Measurements from ENCODE around the gene PBLD.
A peak's percentile ranks its signal among the peaks of the same experiment; 100 is the strongest.
"Not testable (repeated sequence)": the region's sequence is repeated elsewhere in the genome, so short reads cannot be mapped to it uniquely, and the experiment has no call there.

Gene PBLD

GRCh38 chr10:68277814-68278213 lies 54.9 kb downstream of the PBLD start:
- not testable (repeated sequence) for DNase-seq

GRCh38 chr10:68276224-68276623 lies 56.5 kb downstream of the PBLD start:
- DNase-seq, result no peak

- DNase-seq, result no peak
Observed at GRCh38 chr10:68275600-68276126, 57.1 kb downstream of the PBLD start.

DNA sequence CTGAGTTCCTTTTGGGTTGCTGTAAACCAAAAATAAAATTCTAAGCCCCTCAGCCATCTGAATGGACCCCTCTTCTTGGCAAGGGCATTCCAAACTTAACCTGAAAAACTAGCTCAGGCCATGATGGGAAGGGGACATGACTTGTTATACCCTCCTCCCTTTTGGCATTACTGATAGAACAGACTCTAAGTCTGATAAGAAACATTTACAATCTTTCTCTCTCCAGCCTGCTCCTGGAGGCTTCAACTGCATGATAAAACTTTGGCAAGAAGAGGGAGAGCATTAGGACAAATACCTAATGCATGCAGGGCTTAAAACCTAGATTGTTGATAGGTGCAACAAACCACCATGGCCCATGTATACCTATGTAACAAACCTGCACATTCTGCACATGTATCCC lies 59.9 kb downstream of the PBLD start:
- no peak for DNase-seq

- DNase-seq, result peak; percentile 72
Observed at GRCh38 chr10:68271196-68271882, 61.4 kb downstream of the PBLD start.

- DNase-seq, result no peak
Observed at GRCh38 chr10:68269562-68270290, 63.0 kb downstream of the PBLD start.

DNA sequence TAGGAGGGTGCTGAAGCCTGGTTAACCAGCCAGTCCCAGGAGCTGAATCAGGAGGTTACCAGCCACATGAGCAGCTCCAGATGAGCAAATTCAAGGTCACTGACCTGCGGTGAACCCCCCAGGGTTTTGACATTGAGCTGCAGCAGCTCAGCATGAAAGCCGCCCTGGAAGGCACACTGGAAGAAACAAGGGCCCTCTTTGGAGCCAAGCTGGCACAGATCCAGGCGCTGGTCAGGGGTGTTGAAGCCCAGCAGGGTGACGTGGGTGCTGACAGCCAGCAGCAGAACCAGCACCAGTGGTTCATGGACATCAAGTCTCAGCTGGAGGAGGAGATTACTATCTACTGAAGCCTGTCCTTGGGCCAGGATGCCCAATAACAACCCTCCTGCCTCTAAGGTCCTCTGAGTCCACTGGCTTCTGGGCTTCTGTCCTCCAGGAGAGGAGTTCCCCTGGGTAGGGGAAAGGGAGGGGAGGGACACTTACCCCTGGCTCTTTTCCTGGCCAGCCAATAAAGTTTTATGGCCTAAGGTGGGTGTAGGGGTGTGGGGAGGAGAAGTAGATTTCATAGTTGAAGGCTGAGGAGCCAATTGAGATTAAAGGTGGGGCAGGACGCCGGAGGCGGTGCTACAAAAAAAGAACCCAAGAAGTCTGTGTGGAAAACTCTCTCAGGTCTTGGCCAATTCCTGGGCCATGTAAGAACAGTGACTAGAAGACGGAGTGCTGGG lies 71.4 kb downstream of the PBLD start:
- no peak for DNase-seq

- DNase-seq, result peak; percentile 4
Observed at GRCh38 chr10:68253346-68253745, 79.4 kb downstream of the PBLD start.

- DNase-seq, result peak; percentile 18
Observed at GRCh38 chr10:68251625-68252495, 80.9 kb downstream of the PBLD start.

GRCh38 chr10:68251151-68251550 lies 81.6 kb downstream of the PBLD start:
- peak; percentile 68 for DNase-seq

GRCh38 chr10:68249297-68249696 lies 83.4 kb downstream of the PBLD start:
- DNase-seq, result no peak

- no peak for DNase-seq
Observed at GRCh38 chr10:68247931-68248330, 84.8 kb downstream of the PBLD start.

DNA sequence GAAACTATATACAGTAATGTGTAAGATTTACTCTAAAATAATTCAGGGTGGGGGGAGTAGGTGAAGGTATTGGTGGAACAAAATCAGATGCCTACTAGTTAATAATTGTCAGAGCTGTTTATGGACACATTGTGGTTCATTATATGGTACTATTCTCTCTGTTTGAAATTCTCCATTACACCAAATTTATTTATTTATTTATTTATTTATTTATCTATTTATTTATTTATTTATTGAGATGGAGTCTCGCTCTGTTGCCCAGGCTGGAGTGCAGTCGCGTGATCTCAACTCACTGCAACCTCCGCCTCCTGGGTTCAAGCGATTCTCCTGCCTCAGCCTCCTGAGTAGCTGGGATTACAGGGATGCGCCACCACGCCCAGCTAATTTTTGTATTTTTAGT lies 86.3 kb downstream of the PBLD start:
- not testable (repeated sequence) for DNase-seq

- no peak for DNase-seq
Observed at GRCh38 chr10:68242051-68242450, 90.7 kb downstream of the PBLD start.

GRCh38 chr10:68239596-68240150 lies 93.1 kb downstream of the PBLD start:
- DNase-seq, result no peak

DNA sequence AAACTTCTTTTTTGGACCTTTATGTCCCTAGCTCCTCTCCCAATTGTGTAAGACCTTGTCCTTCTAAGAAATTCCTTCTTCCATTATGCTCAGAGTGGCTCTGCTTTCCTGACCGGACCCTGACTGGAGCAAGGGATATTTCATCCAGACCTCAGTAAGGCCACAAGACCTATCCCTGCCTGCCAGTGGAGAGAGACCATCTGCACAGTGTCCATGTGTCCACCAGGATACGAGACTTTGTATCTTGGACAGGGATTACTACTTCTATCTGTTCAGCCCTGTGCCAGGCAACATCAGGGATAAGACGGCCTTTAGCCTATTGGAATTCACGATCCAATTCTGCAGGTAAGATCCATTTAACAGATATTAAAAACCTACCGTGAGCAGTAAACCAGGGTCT lies 93.7 kb downstream of the PBLD start:
- DNase-seq, result no peak

GRCh38 chr10:68238371-68238770 lies 94.4 kb downstream of the PBLD start:
- DNase-seq, result no peak

GRCh38 chr10:68237173-68237572 lies 95.6 kb downstream of the PBLD start:
- DNase-seq, result no peak

DNA sequence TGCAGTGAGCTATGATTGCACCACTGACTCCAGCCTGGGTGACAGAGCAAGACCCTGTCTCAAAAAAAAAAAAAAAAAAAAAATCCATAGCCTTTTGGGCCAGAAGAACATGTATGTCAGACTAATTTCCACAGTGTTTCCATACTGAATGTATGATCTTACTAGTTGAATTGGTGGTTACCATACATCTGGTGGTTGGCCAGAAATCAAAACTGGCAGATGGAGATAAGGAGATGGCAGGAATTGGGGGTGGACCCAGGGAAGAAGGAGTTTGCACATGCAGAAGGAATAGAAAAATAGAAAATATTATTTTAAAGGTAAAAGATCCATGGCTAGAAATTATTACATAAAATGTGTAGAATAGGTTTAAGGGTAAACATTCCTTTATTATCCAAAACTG lies 97.1 kb downstream of the PBLD start:
- no peak for DNase-seq

DNA sequence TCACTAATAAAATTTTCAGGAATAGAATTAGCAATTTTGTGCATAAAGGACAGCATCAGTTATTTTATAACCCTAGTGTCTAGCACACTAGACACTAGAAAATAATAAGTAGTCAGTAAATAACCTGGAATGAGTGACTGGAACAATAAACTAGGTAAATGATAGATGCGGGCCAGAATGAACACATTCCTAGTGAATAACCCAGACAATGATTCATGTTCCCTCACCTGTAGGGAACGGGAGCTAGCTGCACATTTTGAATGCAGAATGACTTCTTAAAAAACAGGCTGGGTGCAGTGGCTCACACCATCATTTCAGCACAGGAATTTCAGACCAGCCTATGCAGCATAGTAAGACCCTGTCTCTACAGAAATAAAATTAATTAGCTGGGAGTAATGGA lies 97.6 kb downstream of the PBLD start:
- DNase-seq, result no peak

GRCh38 chr10:68233046-68233445 lies 99.7 kb downstream of the PBLD start:
- DNase-seq, result no peak
